Keratinocyte (primary cell): ENCODE data around the gene NCOA7. TPM values are rescaled to one million over a fixed set of nuclear protein-coding genes. Genes with fewer than 3 reads are reported as not detected.

Experiments used
- DNase-seq: peaks from one replicate; pipeline ENCODE4 v3.0.0-alpha.2; 2011; ENCODE audit warnings: low read depth, missing footprints, low spot score
- FAIRE-seq: peaks from 2 replicates; lab custom pipeline; 2011; peaks lifted over from hg19 to GRCh38; lab: Jason Lieb, UNC
- H2AFZ ChIP-seq: 2 replicates; pipeline ENCODE4 v1.6.0; 2012; ENCODE audit warnings: low read length, control low read depth, inconsistent platforms; ENCODE audit not compliant: control insufficient read depth
- H3K27ac ChIP-seq: 2 replicates; pipeline ENCODE4 v1.5.1; 2011; ENCODE audit warnings: low read length; ENCODE audit not compliant: control insufficient read depth, insufficient read depth
- H3K27me3 ChIP-seq: 3 replicates; pipeline ENCODE4 v1.6.0; 2011; ENCODE audit warnings: low read length; ENCODE audit not compliant: control insufficient read depth, insufficient read depth; ENCODE audit errors: extremely low read depth
- H3K36me3 ChIP-seq, 2 experiments: 2 replicates in 1 of 2; 3 replicates in 1 of 2; pipeline ENCODE4 v1.5.1; 2011; ENCODE audit warnings: low read length in 2 of 2, mild to moderate bottlenecking in 1 of 2; ENCODE audit not compliant: control insufficient read depth in 2 of 2, insufficient read depth in 2 of 2; ENCODE audit errors: extremely low read depth in 1 of 2
- H3K4me1 ChIP-seq: 3 replicates; pipeline ENCODE4 v1.5.1; 2011; ENCODE audit warnings: low read length; ENCODE audit not compliant: control insufficient read depth, insufficient read depth; ENCODE audit errors: extremely low read depth
- H3K4me2 ChIP-seq: 3 replicates; pipeline ENCODE4 v1.6.0; 2011; ENCODE audit warnings: low read depth, low read length; ENCODE audit not compliant: control insufficient read depth, insufficient read depth; ENCODE audit errors: extremely low read depth
- H3K4me3 ChIP-seq, 3 experiments: fragments of 200-600 bp in 1 of 3; sonication (generic) in 1 of 3; 2 replicates in 2 of 3; 3 replicates in 1 of 3; pipeline ENCODE4 v1.5.1; 2011 to 2016; ENCODE audit warnings: low read length in 3 of 3, mild to moderate bottlenecking in 3 of 3, control low read depth in 2 of 3, inconsistent platforms in 1 of 3, low read depth in 1 of 3, mixed read lengths in 1 of 3, mixed run types in 1 of 3, moderate library complexity in 1 of 3; ENCODE audit not compliant: control insufficient read depth in 2 of 3, insufficient read depth in 2 of 3; ENCODE audit errors: extremely low read depth in 1 of 3
- H3K79me2 ChIP-seq: 2 replicates; pipeline ENCODE4 v1.6.0; 2012; ENCODE audit warnings: low read length; ENCODE audit not compliant: control insufficient read depth, insufficient read depth
- H3K9ac ChIP-seq: 3 replicates; pipeline ENCODE4 v1.6.0; 2011; ENCODE audit warnings: low read length; ENCODE audit not compliant: control insufficient read depth, insufficient read depth; ENCODE audit errors: extremely low read depth
- H3K9me1 ChIP-seq: 3 replicates; pipeline ENCODE4 v1.6.0; 2011; ENCODE audit warnings: low read length; ENCODE audit not compliant: control insufficient read depth, insufficient read depth; ENCODE audit errors: extremely low read depth
- H3K9me3 ChIP-seq: 2 replicates; pipeline ENCODE4 v1.5.1; 2012; ENCODE audit warnings: low read depth, low read length; ENCODE audit not compliant: control insufficient read depth
- H4K20me1 ChIP-seq: 3 replicates; pipeline ENCODE4 v1.6.0; 2011; ENCODE audit warnings: low read length; ENCODE audit not compliant: control insufficient read depth, insufficient read depth; ENCODE audit errors: extremely low read depth
- EZH2 ChIP-seq: IDR thresholded peaks from one replicate; pipeline ENCODE4 v1.6.1; 2012; ENCODE audit warnings: inconsistent platforms, mild to moderate bottlenecking, low read length, moderate library complexity
- dilution Hi-C: fragments of 300-500 bp; cut with MboI; formaldehyde crosslinking; loops from one replicate; pipeline ENCODE4 v1.7.0; 2020; ENCODE audit warnings: low sequenced_read_pairs; ENCODE audit not compliant: extremely low pct_ligation_motif_present
- polyA plus RNA-seq, 5 experiments: library from polyadenylated mRNA; depleted of rRNA in 3 of 5; stranded (reverse) in 3 of 5; stranded (forward) in 1 of 5; unstranded in 1 of 5; fragments of >200 nt; gene quantifications; 1 replicate in 1 of 5; 2 replicates in 3 of 5; 3 replicates in 1 of 5; pipeline versions ENCODE4 v1.2.1 to v1.2.3, GENCODE V29; 2011 to 2012; ENCODE audit warnings: missing spikeins in 2 of 5, low read depth in 1 of 5, low replicate concordance in 1 of 5
- TF ChIP-seq, protein P1 (sequence below), 3 experiments: IDR thresholded peaks in 1 of 3; conservative IDR thresholded peaks in 1 of 3; optimal IDR thresholded peaks in 1 of 3; 2 replicates in 2 of 3; 3 replicates in 1 of 3; pipeline versions ENCODE3 to v1.5.1; 2011; ENCODE audit warnings: low read length in 3 of 3, mild to moderate bottlenecking in 3 of 3, moderate library complexity in 2 of 3, control low read depth in 1 of 3, inconsistent platforms in 1 of 3; ENCODE audit not compliant: insufficient read depth in 2 of 3; ENCODE audit errors: extremely low read depth in 1 of 3

The NCOA7 gene
- polyA plus RNA-seq, 1 donor (not counting 4 experiments of a cell fraction or from before 2014, with no cell fraction given): 20.5 TPM

- Histone ChIP-seq H3K9me1 (no peaks in the 10 kb centered on the region), H3K27me3 (no peaks in the 10 kb centered on the region), H3K27ac (no peak overlapping the region), H3K36me3 (no peaks in the 10 kb centered on the region), H3K4me2 (no peak overlapping the region), H3K4me3 (no peak overlapping the region), H4K20me1 (peaks cover 3% of the 10 kb centered on the region), H2AFZ (no peak overlapping the region), H3K9me3 (no peaks in the 10 kb centered on the region), H3K79me2 (no peaks in the 10 kb centered on the region), H3K4me1 (peaks cover 14% of the 10 kb centered on the region), H3K9ac (no peak overlapping the region)
- FAIRE-seq (no peak), DNase-seq (no peak)
- dilution Hi-C loops: no loop called here
- no peak for TF ChIP-seq EZH2
- TF ChIP-seq, protein P1, sequence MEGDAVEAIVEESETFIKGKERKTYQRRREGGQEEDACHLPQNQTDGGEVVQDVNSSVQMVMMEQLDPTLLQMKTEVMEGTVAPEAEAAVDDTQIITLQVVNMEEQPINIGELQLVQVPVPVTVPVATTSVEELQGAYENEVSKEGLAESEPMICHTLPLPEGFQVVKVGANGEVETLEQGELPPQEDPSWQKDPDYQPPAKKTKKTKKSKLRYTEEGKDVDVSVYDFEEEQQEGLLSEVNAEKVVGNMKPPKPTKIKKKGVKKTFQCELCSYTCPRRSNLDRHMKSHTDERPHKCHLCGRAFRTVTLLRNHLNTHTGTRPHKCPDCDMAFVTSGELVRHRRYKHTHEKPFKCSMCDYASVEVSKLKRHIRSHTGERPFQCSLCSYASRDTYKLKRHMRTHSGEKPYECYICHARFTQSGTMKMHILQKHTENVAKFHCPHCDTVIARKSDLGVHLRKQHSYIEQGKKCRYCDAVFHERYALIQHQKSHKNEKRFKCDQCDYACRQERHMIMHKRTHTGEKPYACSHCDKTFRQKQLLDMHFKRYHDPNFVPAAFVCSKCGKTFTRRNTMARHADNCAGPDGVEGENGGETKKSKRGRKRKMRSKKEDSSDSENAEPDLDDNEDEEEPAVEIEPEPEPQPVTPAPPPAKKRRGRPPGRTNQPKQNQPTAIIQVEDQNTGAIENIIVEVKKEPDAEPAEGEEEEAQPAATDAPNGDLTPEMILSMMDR (optimal IDR thresholded peaks at IDR 0.05 in 1 of 3, IDR thresholded peaks at IDR 0.05 in 1 of 3, conservative IDR thresholded peaks at IDR 0.05 in 1 of 3; ENCODE audit: extremely low read depth in 1 of 3, insufficient read depth in 2 of 3, low read length in 3 of 3): no peak
Measured at GRCh38 chr6:125808591-125808990, 17.8 kb downstream of the NCOA7 start.

GRCh38 chr6:125809570-125810170, 18.9 kb downstream of the NCOA7 start:
- peaks cover 14% of the 10 kb centered on the region for H3K4me1 ChIP-seq
- no peak overlapping the region for H3K4me3 ChIP-seq
- H3K79me2 ChIP-seq: no peaks in the 10 kb centered on the region
- H2AFZ ChIP-seq: no peak overlapping the region
- H3K27ac ChIP-seq: no peak overlapping the region
- dilution Hi-C loops: no loop called here
- H3K9me3 ChIP-seq: no peaks in the 10 kb centered on the region
- no peak overlapping the region for H3K9ac ChIP-seq
- FAIRE-seq: no peak
- H3K27me3 ChIP-seq: no peaks in the 10 kb centered on the region
- TF ChIP-seq, protein P1 (optimal IDR thresholded peaks at IDR 0.05 in 1 of 3, IDR thresholded peaks at IDR 0.05 in 1 of 3, conservative IDR thresholded peaks at IDR 0.05 in 1 of 3; ENCODE audit: extremely low read depth in 1 of 3, insufficient read depth in 2 of 3, low read length in 3 of 3): no peak
- TF ChIP-seq EZH2: no peak
- peaks cover 3% of the 10 kb centered on the region for H4K20me1 ChIP-seq
- DNase-seq: no peak
- H3K4me2 ChIP-seq: no peak overlapping the region
- H3K9me1 ChIP-seq: no peaks in the 10 kb centered on the region
- no peaks in the 10 kb centered on the region for H3K36me3 ChIP-seq
